ENCODE data around the gene CACNA1C. TPM values are rescaled to one million over a fixed set of nuclear protein-coding genes. Genes with fewer than 3 reads are reported as not detected.

The CACNA1C gene
- total RNA-seq, 2 donors from 2014 or later = 0.86 to 6.3 TPM

DNA sequence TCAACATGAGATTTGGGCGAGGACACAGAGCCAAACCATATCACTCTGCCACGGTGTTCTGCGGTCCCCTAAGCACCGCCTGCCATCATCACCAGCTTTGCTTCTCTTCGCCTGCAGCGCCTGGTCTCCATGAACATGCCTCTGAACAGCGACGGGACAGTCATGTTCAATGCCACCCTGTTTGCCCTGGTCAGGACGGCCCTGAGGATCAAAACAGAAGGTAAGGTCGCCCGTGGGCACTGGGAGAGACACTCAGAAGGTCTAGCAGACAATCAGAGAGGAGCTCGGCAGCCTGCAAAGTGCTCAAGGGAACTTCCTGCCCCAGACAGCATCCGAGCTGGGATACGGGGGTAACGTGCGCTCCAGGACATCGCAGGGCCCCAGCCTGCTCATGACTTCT, 616.0 kb downstream of the CACNA1C start:
- H3K4me1 Mint-ChIP-seq = no peaks in the 10 kb centered on the region
- no peaks in the 10 kb centered on the region for H3K27me3 Mint-ChIP-seq (ENCODE audit: insufficient read depth)
- H3K4me3 Mint-ChIP-seq = no peak overlapping the region
- Histone ChIP-seq H3K9ac (ENCODE audit: extremely low read depth, low read length, poor library complexity, severe bottlenecking) (no peak overlapping the region), H3K27me3 (ENCODE audit: control insufficient read depth, insufficient read depth, low read length, poor library complexity, severe bottlenecking) (no peaks in the 10 kb centered on the region), H3K4me3 (ENCODE audit: low read length) (no peak overlapping the region), H3K4me1 (ENCODE audit: control insufficient read depth, insufficient read depth, low read length) (no peaks in the 10 kb centered on the region), H3K36me3 (ENCODE audit: control insufficient read depth, insufficient read depth, low read length) (no peaks in the 10 kb centered on the region), H3K27ac (ENCODE audit: low read depth, low read length) (no peak overlapping the region), H3K9me3 (ENCODE audit: control insufficient read depth, low read length) (no peaks in the 10 kb centered on the region)
- peak; percentile 40 for DNase-seq
- no peaks in the 10 kb centered on the region for H3K36me3 Mint-ChIP-seq (ENCODE audit: low read depth)
- WGBS, 2 experiments (ENCODE audit: insufficient coverage in 1 of 2, insufficient read length in 1 of 2) = 92 to 95% methylated on average over 17 of the region's 17 CpGs
- no peaks in the 10 kb centered on the region for H3K9me3 Mint-ChIP-seq
- H3K27ac Mint-ChIP-seq = no peak overlapping the region
- TF ChIP-seq, protein P1, sequence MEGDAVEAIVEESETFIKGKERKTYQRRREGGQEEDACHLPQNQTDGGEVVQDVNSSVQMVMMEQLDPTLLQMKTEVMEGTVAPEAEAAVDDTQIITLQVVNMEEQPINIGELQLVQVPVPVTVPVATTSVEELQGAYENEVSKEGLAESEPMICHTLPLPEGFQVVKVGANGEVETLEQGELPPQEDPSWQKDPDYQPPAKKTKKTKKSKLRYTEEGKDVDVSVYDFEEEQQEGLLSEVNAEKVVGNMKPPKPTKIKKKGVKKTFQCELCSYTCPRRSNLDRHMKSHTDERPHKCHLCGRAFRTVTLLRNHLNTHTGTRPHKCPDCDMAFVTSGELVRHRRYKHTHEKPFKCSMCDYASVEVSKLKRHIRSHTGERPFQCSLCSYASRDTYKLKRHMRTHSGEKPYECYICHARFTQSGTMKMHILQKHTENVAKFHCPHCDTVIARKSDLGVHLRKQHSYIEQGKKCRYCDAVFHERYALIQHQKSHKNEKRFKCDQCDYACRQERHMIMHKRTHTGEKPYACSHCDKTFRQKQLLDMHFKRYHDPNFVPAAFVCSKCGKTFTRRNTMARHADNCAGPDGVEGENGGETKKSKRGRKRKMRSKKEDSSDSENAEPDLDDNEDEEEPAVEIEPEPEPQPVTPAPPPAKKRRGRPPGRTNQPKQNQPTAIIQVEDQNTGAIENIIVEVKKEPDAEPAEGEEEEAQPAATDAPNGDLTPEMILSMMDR (conservative IDR thresholded peaks at IDR 0.05) = no peak

- Histone ChIP-seq H3K9me3 (ENCODE audit: control insufficient read depth, low read length) (no peaks in the 10 kb centered on the region), H3K27me3 (ENCODE audit: control insufficient read depth, insufficient read depth, low read length, poor library complexity, severe bottlenecking) (no peaks in the 10 kb centered on the region), H3K9ac (ENCODE audit: extremely low read depth, low read length, poor library complexity, severe bottlenecking) (no peak overlapping the region), H3K4me1 (ENCODE audit: control insufficient read depth, insufficient read depth, low read length) (no peaks in the 10 kb centered on the region), H3K27ac (ENCODE audit: low read depth, low read length) (no peak overlapping the region), H3K36me3 (ENCODE audit: control insufficient read depth, insufficient read depth, low read length) (no peaks in the 10 kb centered on the region), H3K4me3 (ENCODE audit: low read length) (no peak overlapping the region)
- H3K9me3 Mint-ChIP-seq = no peaks in the 10 kb centered on the region
- no peak overlapping the region for H3K27ac Mint-ChIP-seq
- no peak overlapping the region for H3K4me3 Mint-ChIP-seq
- no peaks in the 10 kb centered on the region for H3K27me3 Mint-ChIP-seq (ENCODE audit: insufficient read depth)
- WGBS, 2 experiments (ENCODE audit: insufficient coverage in 1 of 2, insufficient read length in 1 of 2) = 94 to 97% methylated on average over 6 to 8 of the region's 8 CpGs
- no peaks in the 10 kb centered on the region for H3K4me1 Mint-ChIP-seq
- H3K36me3 Mint-ChIP-seq (ENCODE audit: low read depth) = no peaks in the 10 kb centered on the region
- TF ChIP-seq, protein P1 (conservative IDR thresholded peaks at IDR 0.05) = no peak
- DNase-seq = no peak
These were observed 616.8 kb downstream of the CACNA1C start for GRCh38 chr12:2669560-2669959.

- Histone ChIP-seq H3K27me3 (ENCODE audit: control insufficient read depth, insufficient read depth, low read length, poor library complexity, severe bottlenecking) (no peaks in the 10 kb centered on the region), H3K9ac (ENCODE audit: extremely low read depth, low read length, poor library complexity, severe bottlenecking) (no peak overlapping the region), H3K4me1 (ENCODE audit: control insufficient read depth, insufficient read depth, low read length) (no peaks in the 10 kb centered on the region), H3K4me3 (ENCODE audit: low read length) (no peak overlapping the region), H3K9me3 (ENCODE audit: control insufficient read depth, low read length) (no peaks in the 10 kb centered on the region), H3K36me3 (ENCODE audit: control insufficient read depth, insufficient read depth, low read length) (no peaks in the 10 kb centered on the region), H3K27ac (ENCODE audit: low read depth, low read length) (no peak overlapping the region)
- 92 to 97% methylated on average over 9 to 10 of the region's 10 CpGs for WGBS, 2 experiments (ENCODE audit: insufficient coverage in 1 of 2, insufficient read length in 1 of 2)
- H3K27ac Mint-ChIP-seq = no peak overlapping the region
- TF ChIP-seq, protein P1 (conservative IDR thresholded peaks at IDR 0.05) = no peak
- no peaks in the 10 kb centered on the region for H3K9me3 Mint-ChIP-seq
- no peaks in the 10 kb centered on the region for H3K36me3 Mint-ChIP-seq (ENCODE audit: low read depth)
- H3K4me1 Mint-ChIP-seq = no peaks in the 10 kb centered on the region
- H3K27me3 Mint-ChIP-seq (ENCODE audit: insufficient read depth) = no peaks in the 10 kb centered on the region
- H3K4me3 Mint-ChIP-seq = no peak overlapping the region
- peak; percentile 36 for DNase-seq
These were observed 620.1 kb downstream of the CACNA1C start for GRCh38 chr12:2672863-2673262.

Data from endodermal cell (in vitro differentiated cells).